Mesothelial cell of epicardium (in vitro differentiated cells): ENCODE data around the gene PAK5. TPM values are rescaled to one million over a fixed set of nuclear protein-coding genes. Genes with fewer than 3 reads are reported as not detected.

Experiments
- DNase-seq, 2 experiments: peaks; one replicate each; pipeline ENCODE4 v3.0.0; 2021; ENCODE audit warnings: low spot score in 2 of 2; ENCODE audit not compliant: unreplicated experiment in 2 of 2
- H3K27ac Mint-ChIP-seq: 2 replicates; pipeline ENCODE4 v1.8.0; 2021; ENCODE audit warnings: mixed read lengths
- H3K27me3 Mint-ChIP-seq: 2 replicates; pipeline ENCODE4 v1.8.0; 2021; ENCODE audit warnings: low read depth, mixed read lengths
- H3K36me3 Mint-ChIP-seq: 2 replicates; pipeline ENCODE4 v1.8.0; 2021; ENCODE audit warnings: mixed read lengths
- H3K4me1 Mint-ChIP-seq: 2 replicates; pipeline ENCODE4 v1.8.0; 2021; ENCODE audit warnings: mixed read lengths
- H3K4me3 Mint-ChIP-seq: 2 replicates; pipeline ENCODE4 v1.8.0; 2021; ENCODE audit warnings: mild to moderate bottlenecking, moderate library complexity, mixed read lengths
- H3K9me3 Mint-ChIP-seq: 2 replicates; pipeline ENCODE4 v1.8.0; 2021; ENCODE audit warnings: mixed read lengths
- CTCF ChIP-seq: fragments of 200-600 bp; sonication (generic); IDR thresholded peaks from one replicate; pipeline ENCODE4 v1.5.0; 2021; ENCODE audit warnings: antibody characterized with exemption; ENCODE audit not compliant: unreplicated experiment
- total RNA-seq: library from RNA; stranded (reverse); gene quantifications from 3 replicates; pipeline ENCODE4 v1.2.1, GENCODE V29; 2021

PAK5 gene
- total RNA-seq, 1 donor from 2014 or later: 0.54 TPM

- no peak for TF ChIP-seq CTCF
- DNase-seq: no peak
- H3K27ac Mint-ChIP-seq: no peak overlapping the region
- no peak overlapping the region for H3K4me3 Mint-ChIP-seq
- H3K27me3 Mint-ChIP-seq: peaks cover 31% of the 10 kb centered on the region
- no peaks in the 10 kb centered on the region for H3K4me1 Mint-ChIP-seq
- H3K9me3 Mint-ChIP-seq: peaks cover 4% of the 10 kb centered on the region
- no peaks in the 10 kb centered on the region for H3K36me3 Mint-ChIP-seq
Observed at GRCh38 chr20:9810738-9811137, 28.1 kb downstream of the PAK5 start.

- H3K4me3 Mint-ChIP-seq: no peak overlapping the region
- no peaks in the 10 kb centered on the region for H3K36me3 Mint-ChIP-seq
Observed at GRCh38 chr20:9809271-9809670, 29.6 kb downstream of the PAK5 start.

GRCh38 chr20:9808166-9808565 is 30.7 kb downstream of the PAK5 start:
- Mint-ChIP-seq H3K27me3 (peaks cover 31% of the 10 kb centered on the region), H3K9me3 (peaks cover 4% of the 10 kb centered on the region), H3K4me1 (no peaks in the 10 kb centered on the region), H3K27ac (no peak overlapping the region), H3K4me3 (no peak overlapping the region), H3K36me3 (no peaks in the 10 kb centered on the region)
- TF ChIP-seq CTCF: no peak
- no peak for DNase-seq

More at GRCh38 chr20:9809271-9809670, 29.6 kb downstream of the PAK5 start:
- peaks cover 33% of the 10 kb centered on the region for H3K27me3 Mint-ChIP-seq
- TF ChIP-seq CTCF: no peak
- H3K27ac Mint-ChIP-seq: no peak overlapping the region
- DNase-seq: no peak
- H3K9me3 Mint-ChIP-seq: peaks cover 4% of the 10 kb centered on the region
- no peaks in the 10 kb centered on the region for H3K4me1 Mint-ChIP-seq

- Mint-ChIP-seq H3K27ac (no peak overlapping the region), H3K4me1 (no peaks in the 10 kb centered on the region), H3K9me3 (peaks cover 4% of the 10 kb centered on the region), H3K27me3 (peaks cover 35% of the 10 kb centered on the region), H3K36me3 (no peaks in the 10 kb centered on the region), H3K4me3 (no peak overlapping the region)
- no peak for DNase-seq
- TF ChIP-seq CTCF: no peak
Observed at GRCh38 chr20:9807136-9807535, 31.7 kb downstream of the PAK5 start.

- no peak overlapping the region for H3K27ac Mint-ChIP-seq
- no peaks in the 10 kb centered on the region for H3K36me3 Mint-ChIP-seq
- no peak for TF ChIP-seq CTCF
- H3K4me3 Mint-ChIP-seq: no peak overlapping the region
- peaks cover 8% of the 10 kb centered on the region for H3K9me3 Mint-ChIP-seq
- DNase-seq: no peak
- H3K4me1 Mint-ChIP-seq: no peaks in the 10 kb centered on the region
- H3K27me3 Mint-ChIP-seq: peaks cover 31% of the 10 kb centered on the region
Observed at GRCh38 chr20:9800421-9800820, 38.5 kb downstream of the PAK5 start.

- TF ChIP-seq CTCF: no peak
- DNase-seq: no peak
- no peaks in the 10 kb centered on the region for H3K4me1 Mint-ChIP-seq
- no peak overlapping the region for H3K27ac Mint-ChIP-seq
- H3K4me3 Mint-ChIP-seq: no peak overlapping the region
- H3K9me3 Mint-ChIP-seq: peaks cover 8% of the 10 kb centered on the region
- peaks cover 45% of the 10 kb centered on the region for H3K27me3 Mint-ChIP-seq
- H3K36me3 Mint-ChIP-seq: no peaks in the 10 kb centered on the region
Observed at GRCh38 chr20:9794831-9795230, 44.0 kb downstream of the PAK5 start.
